Left ventricle myocardium superior (tissue), 1 donor: ENCODE measurements around the gene PPP5C. TPM values are rescaled to one million over a fixed set of nuclear protein-coding genes. Genes with fewer than 3 reads are reported as not detected.
"Not testable (repeated sequence)": the region's sequence is repeated elsewhere in the genome, so short reads cannot be mapped to it uniquely, and the experiment has no call there.

Experiments used
- ATAC-seq: fragments of 200-7000 bp; cut with Tn5 transposase; one replicate; pipeline ENCODE4 v1.9.1; 2020; ENCODE audit warnings: mild to moderate bottlenecking, moderate library complexity
- DNase-seq: peaks from one replicate; pipeline ENCODE4 v3.0.0-alpha.2; 2020
- intact Hi-C: fragments of 100-400 bp; cut with micrococcal nuclease; formaldehyde crosslinking; loops from one replicate; pipeline ENCODE4 v1.11.0; 2022
- total RNA-seq: library from RNA; stranded (reverse); fragmentation: NEBNext Ultra II Directional; extraction: Animal tissue kit (Norgen Biotek cat#: 25700); gene quantifications from one replicate; pipeline ENCODE4 v1.2.1, GENCODE V29; 2021
- donor health status: DM: no; HTN: yes; CAD: no; lungs with severe emphysema.

PPP5C gene
- total RNA-seq, 1 donor from 2014 or later, result 72.5 TPM

DNA sequence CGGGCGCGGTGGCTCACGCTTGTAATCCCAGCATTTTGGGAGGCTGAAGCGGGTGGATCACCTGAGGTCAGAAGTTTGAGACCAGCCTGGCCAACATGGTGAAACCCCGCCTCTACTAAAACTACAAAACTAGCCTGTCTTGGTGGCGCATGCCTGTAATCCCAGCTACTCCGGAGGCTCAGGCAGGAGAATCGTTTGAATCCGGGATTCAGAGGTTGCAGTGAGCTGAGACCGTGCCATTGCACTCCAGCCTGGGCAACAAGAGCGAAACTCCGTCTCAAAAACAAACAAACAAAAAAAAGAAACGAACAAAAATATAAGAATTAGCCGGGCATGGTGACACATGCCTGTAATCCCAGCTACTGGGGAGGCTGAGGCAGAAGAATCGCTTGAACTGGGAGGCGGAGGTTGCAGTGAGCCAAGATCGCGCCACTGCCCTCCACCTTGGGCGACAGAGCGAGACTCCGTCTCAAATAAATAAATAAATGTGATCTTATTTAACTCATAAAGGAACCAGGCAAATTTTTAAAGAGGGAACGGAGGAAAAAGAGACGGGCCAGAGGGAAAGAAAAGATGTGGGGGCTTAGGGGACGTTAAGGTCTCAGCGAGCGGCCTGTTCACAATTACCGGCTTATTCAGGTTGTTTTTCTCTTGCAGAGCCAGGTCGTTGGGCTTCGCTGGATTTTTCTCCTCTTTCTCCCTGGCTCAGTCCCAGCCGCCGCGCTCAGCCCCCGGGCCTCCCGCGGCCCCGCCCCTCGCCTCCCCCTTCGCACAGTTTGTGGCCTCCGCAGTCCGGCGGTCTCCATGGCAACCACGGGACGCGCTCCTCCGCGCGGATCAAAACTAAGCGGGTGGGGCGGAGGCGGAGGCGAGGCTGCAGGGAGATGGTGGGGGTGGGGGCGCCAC, 69.2 kb downstream of the PPP5C start:
- ATAC-seq (peak; percentile 41), DNase-seq (peak; percentile 94)
- intact Hi-C loops, result not testable (repeated sequence)

DNA sequence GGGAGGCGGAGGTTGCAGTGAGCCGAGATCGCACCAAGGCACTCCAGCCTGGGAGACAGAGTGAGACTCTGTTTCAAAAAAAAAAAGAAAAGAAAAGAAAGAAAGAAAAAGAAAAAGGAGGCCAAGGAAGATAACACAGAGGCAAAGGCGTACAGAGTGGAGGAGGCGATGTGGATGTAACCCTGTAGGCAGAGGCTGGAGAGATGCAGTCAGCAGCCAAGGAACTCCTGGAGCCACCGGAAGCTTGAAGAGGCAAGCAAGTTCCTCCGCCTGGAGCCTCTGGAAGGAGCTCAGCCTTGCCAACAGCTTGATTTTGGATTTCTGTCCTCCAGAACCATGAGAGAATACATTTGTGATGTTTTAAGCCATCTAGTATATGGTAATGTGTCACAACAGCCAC, 73.2 kb downstream of the PPP5C start:
- intact Hi-C loops, result no loop called here
- DNase-seq (no peak), ATAC-seq (no peak)

- intact Hi-C loops, result no loop called here
- no peak for ATAC-seq
Observed at GRCh38 chr19:46422344-46422743, 75.5 kb downstream of the PPP5C start.

DNA sequence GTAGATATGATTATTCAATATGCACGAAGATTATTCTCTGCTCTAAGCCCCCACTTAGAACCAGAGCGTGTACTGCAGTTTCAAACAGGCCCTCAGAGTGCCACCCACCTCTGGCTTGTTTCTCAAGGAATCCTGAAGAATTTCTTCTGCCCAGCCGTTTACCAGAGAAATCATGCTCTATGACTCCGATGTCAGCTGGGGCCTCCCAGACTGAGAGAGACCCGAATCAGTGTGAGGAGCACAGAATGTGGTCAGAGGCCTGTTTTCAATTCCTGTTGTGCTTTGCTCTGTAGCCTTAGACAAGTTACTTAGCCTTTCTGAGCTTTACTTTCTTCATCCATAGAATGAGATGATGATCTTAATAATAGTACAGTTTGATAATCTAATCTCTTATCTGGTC, 76.3 kb downstream of the PPP5C start:
- DNase-seq (no peak), ATAC-seq (no peak)
- intact Hi-C loops, result no loop called here

More at GRCh38 chr19:46422344-46422743, 75.5 kb downstream of the PPP5C start:
- no peak for DNase-seq

DNA sequence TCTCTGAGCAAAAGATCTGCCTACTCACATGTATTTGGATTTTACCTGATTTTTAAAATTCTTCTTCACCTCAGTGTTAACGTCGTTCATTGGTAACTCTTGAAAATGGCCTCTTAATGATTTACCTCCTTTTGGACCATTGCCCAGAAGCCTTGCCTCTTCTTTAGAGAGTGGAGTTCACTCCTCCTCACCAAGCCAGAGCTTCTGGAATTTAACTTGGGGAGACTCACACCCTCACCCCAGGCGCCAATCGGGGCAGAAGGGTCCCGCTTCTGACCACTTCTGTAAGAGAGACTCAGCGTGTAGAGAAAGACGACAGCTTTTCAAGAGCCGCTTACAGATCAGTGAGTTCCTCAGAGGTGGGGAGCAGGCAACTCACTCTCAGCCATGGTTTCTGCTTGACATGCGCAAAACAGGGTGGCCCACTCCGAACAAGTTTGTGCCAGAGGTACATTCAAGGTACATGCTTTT, 79.2 kb downstream of the PPP5C start:
- intact Hi-C loops, result no loop called here
- DNase-seq (no peak), ATAC-seq (peak; percentile 29)

GRCh38 chr19:46426506-46427162, 79.7 kb downstream of the PPP5C start:
- intact Hi-C loops, result no loop called here
- DNase-seq (peak; percentile 89), ATAC-seq (peak; percentile 84)

DNA sequence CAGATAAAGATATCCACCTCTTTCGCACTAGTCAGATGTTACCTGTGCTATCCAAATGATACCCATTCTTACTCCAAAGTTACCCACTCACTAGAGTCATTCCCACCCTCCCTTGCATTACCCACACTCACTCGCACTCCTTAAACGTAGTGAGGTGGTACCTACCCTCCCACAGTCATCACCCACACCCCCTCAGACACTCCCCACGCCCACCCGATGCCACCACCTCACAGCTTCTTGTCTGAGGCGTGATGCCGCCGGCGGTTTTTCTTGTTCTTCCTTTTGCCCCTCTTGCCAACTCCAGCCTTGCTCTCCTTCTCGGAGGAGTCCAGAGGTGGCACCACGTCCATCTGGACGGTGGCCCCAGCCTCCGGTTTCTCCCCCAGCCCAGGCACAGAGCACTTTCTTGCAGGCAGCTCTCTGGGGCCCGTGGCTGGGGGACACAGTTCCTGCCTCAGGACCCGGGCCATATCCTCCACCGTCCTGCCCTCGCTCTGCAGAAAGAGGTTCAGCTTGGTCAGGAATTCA, 80.7 kb downstream of the PPP5C start:
- intact Hi-C loops, result no loop called here
- DNase-seq, result no peak
- no peak for ATAC-seq

GRCh38 chr19:46428239-46429135, 81.6 kb downstream of the PPP5C start, which contains the start of gene PNMA8C:
TSS of gene PNMA8C (minus strand) at chr19:46428936. CDS start at chr19:46428359, 577 bp downstream.
- intact Hi-C loops, result no loop called here
- ATAC-seq, result peak; percentile 73
- DNase-seq, result peak; percentile 85

- ATAC-seq, result no peak
- intact Hi-C loops, result no loop called here
Observed at GRCh38 chr19:46429999-46430398, 83.1 kb downstream of the PPP5C start.

GRCh38 chr19:46431824-46432223, 84.9 kb downstream of the PPP5C start:
- no peak for ATAC-seq
- DNase-seq, result no peak
- intact Hi-C loops, result no loop called here

More at GRCh38 chr19:46429999-46430398, 83.1 kb downstream of the PPP5C start:
- DNase-seq, result no peak

DNA sequence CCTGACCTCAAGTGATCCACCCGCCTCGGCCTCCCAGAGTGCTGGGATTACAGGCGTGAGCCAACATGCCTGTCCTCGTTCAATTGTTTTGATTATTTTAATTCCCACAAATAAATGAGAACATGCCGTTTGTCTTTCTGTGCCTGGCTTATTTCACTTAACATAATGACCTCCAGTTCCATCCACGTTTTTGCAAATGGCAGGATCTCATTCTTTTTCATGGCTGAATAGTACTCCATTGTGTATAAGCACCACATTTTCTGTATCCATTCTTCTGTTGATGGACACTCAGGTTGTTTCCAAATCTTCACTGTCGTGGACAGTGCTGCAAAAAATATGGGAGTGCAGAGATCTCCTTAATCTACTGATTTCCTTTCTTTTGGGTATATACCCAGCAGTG, 86.6 kb downstream of the PPP5C start:
- intact Hi-C loops, DNase-seq, ATAC-seq: not testable (repeated sequence)

DNA sequence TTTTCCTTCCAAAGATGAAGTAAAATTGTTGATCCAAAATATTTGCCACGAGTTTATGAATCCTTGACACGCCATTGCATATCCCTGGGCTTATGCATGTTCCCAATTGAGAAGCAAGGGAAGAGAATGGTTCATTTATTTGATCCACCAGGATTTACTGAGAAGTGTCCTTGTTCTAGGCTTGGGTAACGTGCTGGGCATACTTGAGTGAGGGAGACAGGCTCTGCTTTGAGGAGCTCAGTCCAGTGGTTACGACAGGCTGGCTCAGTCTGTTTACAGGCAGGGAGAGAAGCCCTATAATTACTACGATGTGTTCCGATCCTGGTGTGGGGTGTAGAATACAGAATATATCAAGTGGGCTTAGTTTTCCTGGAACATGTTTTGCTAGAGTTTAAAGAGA, 88.1 kb downstream of the PPP5C start:
- ATAC-seq, result no peak
- DNase-seq, result no peak
- intact Hi-C loops, result no loop called here

DNA sequence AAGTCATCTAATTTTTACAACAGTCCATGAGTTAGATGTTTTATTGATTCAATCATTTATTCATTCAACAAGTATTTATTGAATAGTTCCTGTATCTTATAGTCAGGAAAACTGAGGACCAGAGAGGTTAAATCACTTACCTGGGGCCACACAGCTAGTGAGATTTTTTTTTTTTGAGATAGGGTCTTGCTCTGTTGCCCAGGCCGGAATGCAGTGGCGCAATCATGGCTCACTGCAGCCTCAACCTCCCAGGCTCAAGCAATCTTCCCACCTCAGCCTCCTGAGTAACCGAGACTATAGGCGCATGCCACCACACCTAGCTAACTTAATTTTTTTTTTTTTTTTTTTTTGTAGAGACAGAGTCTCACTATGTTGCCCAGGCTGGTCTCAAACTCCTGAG, 88.8 kb downstream of the PPP5C start:
- DNase-seq, ATAC-seq, intact Hi-C loops: not testable (repeated sequence)

Other genes with a start within 250 kb of the PPP5C start
- not detected for gene IGFL3, start 222.4 kb upstream of the PPP5C start, total RNA-seq
- gene IGFL2, start 198.8 kb upstream of the PPP5C start, total RNA-seq, result not detected
- gene IGFL1, start 117.3 kb upstream of the PPP5C start, total RNA-seq, result not detected
- 81.4 TPM for gene HIF3A, start 50.0 kb upstream of the PPP5C start, total RNA-seq
- gene CCDC8, start 66.5 kb downstream of the PPP5C start, total RNA-seq, result 33.5 TPM
- 0.07 TPM for gene PNMA8C, start 81.8 kb downstream of the PPP5C start, total RNA-seq
- 9.4 TPM for gene PNMA8A, start 124.5 kb downstream of the PPP5C start, total RNA-seq
- gene PNMA8B, start 148.8 kb downstream of the PPP5C start, total RNA-seq, result 0.89 TPM